ENCODE measurements around the gene TRMT13.

TRMT13 gene

GRCh38 chr1:100132566-100133477, at the start of gene TRMT13, which contains the start of gene SASS6:
TSS of gene TRMT13 (plus strand) at chr1:100133163. CDS start at chr1:100133169, 6 bp downstream.
TSS of gene SASS6 (minus strand) at chr1:100132930. CDS start at chr1:100132814, 116 bp downstream.
- DNase-seq: peak; percentile 97

GRCh38 chr1:100087396-100087795, 45.6 kb upstream of the TRMT13 start:
- no peak for DNase-seq

GRCh38 chr1:100089082-100089481, 43.9 kb upstream of the TRMT13 start:
- DNase-seq: no peak

DNA sequence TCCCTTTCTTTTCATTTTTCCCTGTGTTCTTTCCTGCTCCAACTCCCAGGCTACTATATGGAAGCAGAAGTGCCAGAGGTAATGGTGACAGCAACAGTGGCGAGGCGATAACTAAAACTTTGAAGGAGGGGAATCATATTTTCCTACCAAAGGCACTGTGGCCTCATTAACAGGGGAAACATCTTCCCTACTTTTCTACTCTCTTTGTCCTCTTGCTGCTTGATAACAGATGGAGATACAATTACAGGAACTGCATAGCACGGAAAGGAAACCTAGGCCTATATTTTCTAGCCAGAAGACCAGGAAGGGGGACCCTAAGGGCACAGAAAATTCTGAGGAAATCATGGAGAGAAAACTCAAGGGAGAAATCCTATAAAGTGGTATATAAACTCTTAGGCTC, 42.5 kb upstream of the TRMT13 start:
- DNase-seq: no peak

DNA sequence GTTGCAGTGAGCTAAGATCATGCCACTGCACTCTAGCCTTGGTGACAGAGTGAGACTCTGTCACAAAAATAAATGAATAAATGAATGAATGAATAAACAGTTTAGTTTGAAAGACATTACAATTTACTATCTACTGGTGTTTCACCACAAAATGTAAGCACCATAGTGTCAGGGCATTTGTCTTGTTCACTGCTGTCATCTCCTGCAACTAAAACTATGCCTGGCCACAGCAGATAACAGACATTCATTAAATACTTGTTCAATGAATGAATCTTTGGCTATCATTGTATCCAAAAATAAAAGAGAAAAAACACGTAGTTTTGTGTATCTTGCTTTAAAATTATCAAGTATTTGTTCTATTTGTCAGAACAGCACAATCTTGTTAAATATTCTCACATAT, 32.8 kb upstream of the TRMT13 start:
- DNase-seq: no peak

DNA sequence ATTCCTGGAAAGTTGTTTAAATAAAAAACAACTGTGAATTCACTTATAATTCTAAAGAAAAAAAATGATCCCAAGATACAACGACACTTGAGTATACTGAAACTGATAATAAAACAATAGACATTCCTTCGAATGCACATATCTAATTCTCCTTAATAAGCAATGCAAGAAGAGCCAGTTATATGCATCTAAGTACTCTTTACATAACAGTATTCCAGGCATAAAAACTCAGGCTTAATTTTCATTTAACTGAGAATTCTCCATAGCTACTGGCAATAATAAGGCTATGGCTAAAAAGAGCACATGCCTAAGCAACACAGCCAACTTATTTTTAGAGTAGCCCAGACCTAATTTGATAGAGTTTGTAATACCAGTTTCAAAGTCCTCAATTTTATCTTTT, 31.4 kb upstream of the TRMT13 start:
- DNase-seq: no peak

- DNase-seq: no peak
Measured at GRCh38 chr1:100107696-100108095, 25.3 kb upstream of the TRMT13 start.

GRCh38 chr1:100109554-100110066, 23.4 kb upstream of the TRMT13 start:
- no peak for DNase-seq

- DNase-seq: no peak
Measured at GRCh38 chr1:100115524-100115923, 17.4 kb upstream of the TRMT13 start.

DNA sequence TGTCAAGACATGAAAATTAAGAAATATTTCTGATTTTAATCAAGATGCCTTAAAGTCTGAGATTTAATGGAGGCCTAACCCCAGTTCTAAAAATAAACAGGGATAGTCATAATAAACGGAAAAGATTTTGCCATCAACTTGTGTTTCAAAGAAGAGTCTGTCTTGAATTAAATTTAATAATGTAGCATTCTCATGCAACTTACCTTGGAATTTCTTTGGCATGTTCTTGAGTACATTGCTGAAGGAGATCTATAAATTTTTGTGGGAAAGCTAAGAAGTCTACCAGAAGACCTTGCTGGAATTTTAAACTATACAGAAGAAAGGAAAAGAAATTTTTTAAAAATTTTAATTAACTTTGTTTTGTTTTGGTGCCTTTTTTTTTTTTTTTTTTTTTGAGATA, 10.8 kb upstream of the TRMT13 start:
- DNase-seq: no peak

DNA sequence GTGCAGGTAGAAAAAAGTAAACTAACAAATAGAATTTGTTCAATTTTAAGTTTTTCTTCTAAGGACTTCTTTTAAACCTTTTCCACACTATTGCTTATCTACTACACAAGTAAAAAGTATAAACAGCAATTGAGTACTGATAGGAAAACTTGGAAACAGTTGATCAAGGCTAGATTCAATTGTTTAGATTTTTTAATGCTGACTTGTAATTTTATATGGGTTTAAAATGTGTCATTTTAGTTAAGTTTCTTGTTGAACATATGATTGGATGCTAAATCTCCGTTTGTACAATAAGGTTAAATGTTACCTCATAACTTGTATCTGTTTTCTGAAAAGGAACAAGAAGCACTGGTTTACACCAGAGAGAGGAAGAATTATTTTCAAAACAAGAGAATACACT, 5.7 kb upstream of the TRMT13 start:
- no peak for DNase-seq

DNA sequence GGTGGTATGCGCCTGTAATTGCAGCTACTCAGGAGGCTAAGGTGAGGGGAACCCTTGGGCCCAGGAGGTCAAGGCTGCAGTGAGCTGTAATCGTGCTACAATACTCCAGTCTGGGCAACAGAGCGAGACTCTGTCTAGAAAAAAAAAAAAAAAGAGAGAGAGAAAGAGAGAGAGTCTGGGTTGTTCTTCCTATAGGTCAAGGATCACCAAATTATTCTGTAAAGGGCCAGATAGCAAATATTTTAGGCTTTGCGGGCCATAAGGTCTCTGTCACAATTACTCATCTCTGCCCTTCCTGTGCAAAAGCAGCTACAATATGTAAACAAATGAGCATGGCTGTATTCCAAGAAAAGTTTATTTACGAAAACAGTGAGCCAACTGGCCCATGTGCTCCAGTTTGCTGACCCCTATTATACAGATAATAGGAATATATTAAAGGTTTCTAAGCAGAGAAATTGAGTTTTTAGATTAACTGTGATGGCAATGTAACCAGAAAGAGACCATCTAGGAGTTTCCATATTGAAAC, 2.3 kb upstream of the TRMT13 start:
- DNase-seq: no peak

- no peak for DNase-seq
Measured at GRCh38 chr1:100131623-100132022, 1.3 kb upstream of the TRMT13 start.

- DNase-seq: no peak
Measured at GRCh38 chr1:100134872-100135271, 1.9 kb downstream of the TRMT13 start.

DNA sequence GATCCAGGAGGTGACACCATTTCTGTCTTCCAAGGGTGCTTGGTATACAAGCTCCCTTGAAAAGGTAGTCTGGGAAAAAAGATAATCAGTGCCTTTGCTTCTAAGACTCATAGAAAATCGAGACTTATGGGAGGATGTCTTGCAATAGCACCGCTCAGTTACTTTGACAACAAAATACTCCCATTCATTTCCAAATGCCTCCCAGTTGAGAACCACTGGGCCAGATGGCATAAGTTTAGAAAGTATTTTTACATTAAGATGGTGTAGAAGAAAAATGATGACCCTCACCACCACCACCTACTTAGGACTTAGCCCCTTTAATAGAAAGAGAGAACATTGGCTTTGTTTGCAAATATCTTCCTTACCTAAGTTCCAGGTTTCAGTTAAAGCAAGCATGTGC, 4.6 kb downstream of the TRMT13 start:
- no peak for DNase-seq

DNA sequence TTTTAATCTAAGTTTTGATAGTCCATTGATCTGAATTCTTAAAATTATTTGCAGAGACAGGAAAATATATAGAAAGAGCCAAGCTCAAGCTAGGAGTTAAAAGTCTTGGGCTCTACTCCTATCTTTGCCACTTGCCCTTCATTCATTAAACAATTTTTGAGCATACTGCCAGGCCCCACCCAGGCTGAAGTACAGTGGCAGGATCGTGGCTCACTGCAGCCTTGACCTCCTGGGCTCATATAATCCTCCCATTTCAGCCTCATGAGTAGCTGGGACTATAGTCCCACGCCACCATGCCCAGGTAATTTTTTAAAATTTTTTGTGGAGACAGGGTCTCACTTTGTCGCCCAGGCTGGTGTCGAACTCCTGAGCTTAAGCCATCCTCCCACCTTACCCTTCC, 8.2 kb downstream of the TRMT13 start:
- DNase-seq: no peak

- no peak for DNase-seq
Measured at GRCh38 chr1:100142343-100142742, 9.4 kb downstream of the TRMT13 start.

GRCh38 chr1:100145116-100145515, 12.2 kb downstream of the TRMT13 start:
- no peak for DNase-seq

DNA sequence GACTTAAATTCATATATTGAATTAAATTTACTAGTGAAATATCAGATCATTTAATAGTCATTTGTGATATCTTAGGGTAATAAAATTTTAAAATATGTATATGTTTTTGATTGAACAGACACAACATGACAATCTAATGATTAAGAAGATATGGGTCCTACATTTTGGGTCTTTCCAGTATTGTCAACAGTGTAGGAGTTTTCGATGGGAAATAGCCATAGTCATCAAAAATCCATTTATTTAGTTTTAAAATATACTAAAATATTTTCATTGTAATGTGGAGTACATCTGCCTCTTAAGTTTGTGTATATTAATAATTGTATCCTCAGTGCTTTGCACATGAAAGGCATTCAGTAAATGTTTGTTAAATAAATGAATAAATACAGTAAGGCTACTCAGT, 14.0 kb downstream of the TRMT13 start:
- no peak for DNase-seq

- DNase-seq: no peak
Measured at GRCh38 chr1:100147875-100148274, 14.9 kb downstream of the TRMT13 start.

DNA sequence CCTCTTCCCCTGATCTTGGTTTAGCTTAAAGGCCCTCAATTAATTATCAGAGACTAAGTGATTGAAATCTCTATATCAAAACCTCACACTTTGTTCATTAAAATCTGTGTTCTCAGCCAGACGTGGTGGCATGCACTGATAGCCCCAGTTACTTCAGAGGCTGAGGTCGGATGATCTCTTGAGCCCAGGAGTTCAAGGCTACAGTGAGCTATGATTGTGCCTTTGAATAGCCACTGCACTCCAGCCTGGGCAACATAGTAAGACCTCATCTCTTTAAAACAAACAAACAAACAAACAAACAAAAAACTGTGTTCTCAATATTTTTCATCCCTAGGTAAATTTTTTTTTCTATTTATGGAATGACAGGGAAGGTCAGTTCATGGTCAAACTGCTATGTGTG, 18.7 kb downstream of the TRMT13 start:
- DNase-seq: no peak

DNA sequence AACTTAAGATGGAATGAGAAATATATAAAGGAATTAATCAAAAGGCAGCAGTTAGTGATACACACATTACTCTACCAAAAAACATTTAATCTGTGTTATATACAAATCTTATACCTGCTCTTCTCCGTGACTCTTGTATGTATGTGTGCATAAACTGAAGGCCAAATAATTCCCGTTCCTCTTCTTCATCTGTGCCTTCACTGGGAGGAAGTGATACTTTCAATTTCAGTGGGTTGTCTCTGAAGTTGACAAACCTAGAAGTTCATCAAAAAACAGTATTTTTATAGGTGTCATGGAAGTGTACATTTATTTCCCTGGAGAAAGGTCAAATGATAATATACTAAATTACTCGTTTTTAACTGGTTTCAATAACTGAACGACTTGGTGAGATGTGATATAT, 19.3 kb downstream of the TRMT13 start:
- DNase-seq: no peak

DNA sequence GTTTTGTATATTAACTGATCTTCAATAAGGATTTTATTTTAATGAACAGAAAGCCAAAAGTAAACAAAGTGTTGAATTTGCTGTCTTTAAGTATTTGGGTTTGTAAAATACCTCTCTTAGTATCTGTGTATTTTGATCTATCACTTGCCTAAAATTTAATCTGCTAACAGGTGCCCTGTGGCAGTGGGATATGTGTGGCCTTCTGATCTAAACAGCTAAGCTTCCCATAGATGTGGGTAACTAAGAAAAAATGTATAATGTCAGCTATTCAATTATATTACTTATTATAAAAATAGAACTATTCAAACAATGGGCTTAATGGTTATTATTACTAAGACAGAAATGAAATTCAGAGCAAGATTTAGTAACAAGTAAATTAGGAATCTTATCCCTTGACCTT, 29.9 kb downstream of the TRMT13 start:
- no peak for DNase-seq

GRCh38 chr1:100164216-100164615, 31.3 kb downstream of the TRMT13 start:
- no peak for DNase-seq

All from NCI-H2029 treated with DMSO at 0.1 percent for 48 hours (cell line).